Neural crest cell (in vitro differentiated cells): ENCODE data around the gene DIS3L2. TPM values are rescaled to one million over a fixed set of nuclear protein-coding genes. Genes with fewer than 3 reads are reported as not detected.

Experiments
- DNase-seq: peaks from one replicate; pipeline ENCODE4 v3.0.0; 2021; ENCODE audit warnings: low read depth, mixed read lengths, low spot score
- H3K27ac Mint-ChIP-seq: one replicate; pipeline ENCODE4 v1.8.0; 2021; ENCODE audit warnings: mild to moderate bottlenecking, mixed read lengths; ENCODE audit not compliant: unreplicated experiment
- H3K27me3 Mint-ChIP-seq: 2 replicates; pipeline ENCODE4 v1.8.0; 2021; ENCODE audit warnings: low read depth, mild to moderate bottlenecking, mixed read lengths
- H3K36me3 Mint-ChIP-seq: 2 replicates; pipeline ENCODE4 v1.8.0; 2021; ENCODE audit warnings: low read depth, mild to moderate bottlenecking, mixed read lengths
- H3K4me1 Mint-ChIP-seq: 2 replicates; pipeline ENCODE4 v1.8.0; 2021; ENCODE audit warnings: mixed read lengths
- H3K4me3 Mint-ChIP-seq: one replicate; pipeline ENCODE4 v1.8.0; 2021; ENCODE audit warnings: mild to moderate bottlenecking, mixed read lengths
- H3K9me3 Mint-ChIP-seq: 2 replicates; pipeline ENCODE4 v1.8.0; 2021; ENCODE audit warnings: mixed read lengths
- total RNA-seq: library from RNA; stranded (reverse); gene quantifications from 2 replicates; pipeline ENCODE4 v1.2.1, GENCODE V29; 2021
- TF ChIP-seq, protein P1 (sequence below): fragments of 200-600 bp; sonication (generic); conservative IDR thresholded peaks from 2 replicates; pipeline ENCODE4 v1.5.0; 2021; ENCODE audit warnings: antibody characterized with exemption, mild to moderate bottlenecking

The DIS3L2 gene
- total RNA-seq, 1 donor from 2014 or later = 51.9 TPM

GRCh38 chr2:232073026-232073425 lies 111.5 kb downstream of the DIS3L2 start:
- H3K36me3 Mint-ChIP-seq = no peaks in the 10 kb centered on the region
- H3K4me3 Mint-ChIP-seq = no peak overlapping the region
- H3K9me3 Mint-ChIP-seq = no peaks in the 10 kb centered on the region
- DNase-seq = no peak
- TF ChIP-seq, protein P1, sequence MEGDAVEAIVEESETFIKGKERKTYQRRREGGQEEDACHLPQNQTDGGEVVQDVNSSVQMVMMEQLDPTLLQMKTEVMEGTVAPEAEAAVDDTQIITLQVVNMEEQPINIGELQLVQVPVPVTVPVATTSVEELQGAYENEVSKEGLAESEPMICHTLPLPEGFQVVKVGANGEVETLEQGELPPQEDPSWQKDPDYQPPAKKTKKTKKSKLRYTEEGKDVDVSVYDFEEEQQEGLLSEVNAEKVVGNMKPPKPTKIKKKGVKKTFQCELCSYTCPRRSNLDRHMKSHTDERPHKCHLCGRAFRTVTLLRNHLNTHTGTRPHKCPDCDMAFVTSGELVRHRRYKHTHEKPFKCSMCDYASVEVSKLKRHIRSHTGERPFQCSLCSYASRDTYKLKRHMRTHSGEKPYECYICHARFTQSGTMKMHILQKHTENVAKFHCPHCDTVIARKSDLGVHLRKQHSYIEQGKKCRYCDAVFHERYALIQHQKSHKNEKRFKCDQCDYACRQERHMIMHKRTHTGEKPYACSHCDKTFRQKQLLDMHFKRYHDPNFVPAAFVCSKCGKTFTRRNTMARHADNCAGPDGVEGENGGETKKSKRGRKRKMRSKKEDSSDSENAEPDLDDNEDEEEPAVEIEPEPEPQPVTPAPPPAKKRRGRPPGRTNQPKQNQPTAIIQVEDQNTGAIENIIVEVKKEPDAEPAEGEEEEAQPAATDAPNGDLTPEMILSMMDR = no peak
- H3K4me1 Mint-ChIP-seq = no peaks in the 10 kb centered on the region
- no peaks in the 10 kb centered on the region for H3K27me3 Mint-ChIP-seq
- H3K27ac Mint-ChIP-seq = no peak overlapping the region

GRCh38 chr2:232073699-232074098 lies 112.2 kb downstream of the DIS3L2 start:
- H3K9me3 Mint-ChIP-seq = no peaks in the 10 kb centered on the region
- H3K36me3 Mint-ChIP-seq = no peaks in the 10 kb centered on the region
- no peak overlapping the region for H3K4me3 Mint-ChIP-seq
- no peak overlapping the region for H3K27ac Mint-ChIP-seq
- no peaks in the 10 kb centered on the region for H3K4me1 Mint-ChIP-seq
- H3K27me3 Mint-ChIP-seq = no peaks in the 10 kb centered on the region
- TF ChIP-seq, protein P1 = no peak
- no peak for DNase-seq

DNA sequence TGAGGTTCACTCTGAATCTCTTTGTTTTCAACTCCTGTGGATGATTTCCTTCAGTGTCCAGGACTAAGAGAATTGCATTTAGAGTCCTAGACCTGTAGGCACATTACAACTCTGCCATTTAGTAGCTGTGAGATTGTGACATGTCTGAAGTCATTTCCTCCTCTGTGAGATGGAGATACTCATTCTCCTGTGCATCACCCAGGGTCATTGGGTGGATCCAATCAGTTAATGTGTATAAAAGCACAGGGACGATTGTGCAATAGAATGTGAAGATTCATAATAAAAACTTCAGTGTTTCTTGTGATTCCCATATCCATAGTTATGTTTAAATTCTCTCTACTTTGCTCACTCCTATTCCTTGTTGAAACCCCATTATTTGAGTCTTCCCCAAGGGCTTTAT lies 113.6 kb downstream of the DIS3L2 start:
- Mint-ChIP-seq H3K4me1 (no peaks in the 10 kb centered on the region), H3K9me3 (peaks cover 2% of the 10 kb centered on the region), H3K27ac (no peak overlapping the region), H3K4me3 (no peak overlapping the region), H3K27me3 (no peaks in the 10 kb centered on the region), H3K36me3 (peaks cover 2% of the 10 kb centered on the region)
- DNase-seq = no peak
- TF ChIP-seq, protein P1 = no peak

DNA sequence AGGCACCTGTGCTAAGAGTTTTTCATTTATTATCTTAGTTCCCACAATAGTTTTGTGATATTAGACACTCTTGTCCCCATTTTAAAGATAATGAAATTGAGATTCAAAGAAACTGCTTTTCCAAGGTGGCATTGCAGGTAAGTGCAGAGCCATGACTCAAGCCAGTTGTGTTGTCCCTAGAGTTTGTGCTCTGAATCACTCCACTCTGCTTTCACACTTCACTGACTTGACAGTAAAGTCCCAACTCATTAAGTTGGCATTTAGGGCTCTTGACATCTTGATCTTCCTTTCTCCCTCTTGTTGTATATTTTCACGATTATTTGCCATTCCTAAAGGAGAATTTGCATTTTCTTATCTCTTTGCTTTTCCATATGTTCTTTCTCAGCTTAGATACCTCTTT lies 114.3 kb downstream of the DIS3L2 start:
- Mint-ChIP-seq H3K36me3 (peaks cover 3% of the 10 kb centered on the region), H3K4me1 (no peaks in the 10 kb centered on the region), H3K9me3 (peaks cover 3% of the 10 kb centered on the region), H3K4me3 (no peak overlapping the region), H3K27me3 (no peaks in the 10 kb centered on the region), H3K27ac (no peak overlapping the region)
- no peak for DNase-seq
- TF ChIP-seq, protein P1 = no peak

DNA sequence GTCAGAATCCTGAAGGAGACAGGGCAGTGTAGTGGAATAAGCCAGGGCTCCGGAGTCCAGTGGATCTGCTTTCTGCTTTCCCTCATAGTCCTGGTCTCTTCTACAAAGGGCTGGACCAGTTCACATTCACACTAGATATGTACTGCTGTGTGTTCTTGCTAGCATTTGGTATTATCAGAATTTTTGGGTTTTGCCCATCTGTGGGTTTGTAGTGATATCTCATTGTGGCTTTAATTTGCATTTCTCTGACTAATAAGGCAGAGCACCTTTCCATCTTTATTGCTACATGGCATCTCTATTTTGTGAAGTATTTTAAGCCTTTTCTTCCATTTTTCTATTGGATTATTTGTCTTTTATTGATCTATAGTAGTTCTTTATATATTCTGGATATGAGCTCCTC lies 114.8 kb downstream of the DIS3L2 start:
- TF ChIP-seq, protein P1 = no peak
- Mint-ChIP-seq H3K9me3 (peaks cover 3% of the 10 kb centered on the region), H3K36me3 (peaks cover 3% of the 10 kb centered on the region), H3K4me1 (no peaks in the 10 kb centered on the region), H3K27ac (no peak overlapping the region), H3K27me3 (no peaks in the 10 kb centered on the region), H3K4me3 (no peak overlapping the region)
- no peak for DNase-seq

GRCh38 chr2:232076736-232077135 lies 115.2 kb downstream of the DIS3L2 start:
- H3K27ac Mint-ChIP-seq = no peak overlapping the region
- no peak overlapping the region for H3K4me3 Mint-ChIP-seq
- H3K9me3 Mint-ChIP-seq = peaks cover 3% of the 10 kb centered on the region
- H3K36me3 Mint-ChIP-seq = peaks cover 3% of the 10 kb centered on the region
- no peaks in the 10 kb centered on the region for H3K4me1 Mint-ChIP-seq
- no peaks in the 10 kb centered on the region for H3K27me3 Mint-ChIP-seq
- DNase-seq = no peak
- TF ChIP-seq, protein P1 = no peak
